Fibroblast of pulmonary artery (primary cell): ENCODE results near the gene MMP28.

ENCODE experiments used
- DNase-seq: peaks from one replicate; pipeline ENCODE4 v3.0.0-alpha.2; 2010; ENCODE audit warnings: low read depth
- H3K4me3 ChIP-seq: replicated peaks from 2 replicates; pipeline ENCODE4 v1.5.1; 2011; ENCODE audit warnings: low read depth, mild to moderate bottlenecking, control low read depth, low read length, moderate library complexity
- CTCF ChIP-seq: IDR thresholded peaks from 2 replicates; pipeline ENCODE4 v1.5.1; 2011; ENCODE audit warnings: mild to moderate bottlenecking, control low read depth, low read length, inconsistent platforms; ENCODE audit errors: missing control alignments

MMP28 gene

GRCh38 chr17:35744830-35745229 lies 50.6 kb downstream of the MMP28 start:
- DNase-seq, result no peak
- no peak for TF ChIP-seq CTCF

GRCh38 chr17:35743626-35744328 lies 51.7 kb downstream of the MMP28 start:
- H3K4me3 ChIP-seq, result no peak overlapping the region
- no peak for TF ChIP-seq CTCF
- peak; percentile 59 for DNase-seq

More at GRCh38 chr17:35744830-35745229, 50.6 kb downstream of the MMP28 start:
- H3K4me3 ChIP-seq, result no peak overlapping the region

GRCh38 chr17:35742896-35743477 lies 52.5 kb downstream of the MMP28 start:
- H3K4me3 ChIP-seq, result no peak overlapping the region
- TF ChIP-seq CTCF, result no peak
- no peak for DNase-seq

- TF ChIP-seq CTCF, result no peak
- DNase-seq, result no peak
- H3K4me3 ChIP-seq, result no peak overlapping the region
Measured at GRCh38 chr17:35742496-35742895, 52.9 kb downstream of the MMP28 start.

- no peak for DNase-seq
- TF ChIP-seq CTCF, result no peak
- no peak overlapping the region for H3K4me3 ChIP-seq
Measured at GRCh38 chr17:35740997-35741931, 54.2 kb downstream of the MMP28 start.

GRCh38 chr17:35740216-35740615 lies 55.2 kb downstream of the MMP28 start:
- DNase-seq, result no peak
- no peak overlapping the region for H3K4me3 ChIP-seq
- no peak for TF ChIP-seq CTCF
